ENCODE data around the gene TOX3.

Gene TOX3

DNA sequence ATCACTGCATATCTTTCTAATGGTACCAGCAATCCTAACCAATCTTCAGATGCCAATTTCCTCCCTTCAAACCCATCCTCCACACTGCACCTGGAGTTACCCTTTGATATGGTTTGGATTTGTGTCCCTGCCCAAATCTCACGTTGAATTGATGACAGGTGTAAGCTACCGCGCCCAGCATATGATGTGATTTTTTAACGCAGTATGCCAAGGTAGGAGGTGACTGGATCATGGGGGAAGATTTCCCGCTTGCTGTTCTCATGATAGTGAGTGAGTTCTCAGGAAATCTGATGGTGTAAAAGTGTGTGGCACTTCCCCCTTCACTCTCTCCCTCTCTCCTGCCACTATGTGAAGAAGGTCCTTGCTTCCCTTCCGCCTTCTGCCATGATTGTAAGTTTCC, 57.0 kb downstream of the TOX3 start:
- no peak for DNase-seq

DNA sequence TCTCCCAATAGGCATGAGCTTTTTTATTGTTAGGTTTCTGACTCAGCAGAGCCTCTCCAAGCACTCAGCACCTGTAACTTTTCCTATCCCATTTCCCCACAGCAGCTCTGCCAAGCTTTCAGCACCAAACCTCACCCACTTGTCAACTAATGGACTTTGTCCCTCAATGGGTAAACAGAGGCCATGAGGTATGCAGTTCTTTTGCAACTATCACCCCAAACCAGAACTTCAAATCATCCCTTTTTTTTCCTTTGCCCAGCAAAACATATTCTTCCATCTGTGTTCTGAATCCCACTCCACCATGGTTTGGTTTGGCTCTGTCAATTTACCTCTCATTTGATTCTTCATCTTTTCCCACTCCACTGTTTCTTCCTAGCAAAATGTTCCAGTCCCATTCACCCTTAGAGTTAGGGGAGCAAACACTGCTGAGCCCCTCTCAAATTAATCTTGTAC, 58.1 kb downstream of the TOX3 start:
- no peak for DNase-seq

DNA sequence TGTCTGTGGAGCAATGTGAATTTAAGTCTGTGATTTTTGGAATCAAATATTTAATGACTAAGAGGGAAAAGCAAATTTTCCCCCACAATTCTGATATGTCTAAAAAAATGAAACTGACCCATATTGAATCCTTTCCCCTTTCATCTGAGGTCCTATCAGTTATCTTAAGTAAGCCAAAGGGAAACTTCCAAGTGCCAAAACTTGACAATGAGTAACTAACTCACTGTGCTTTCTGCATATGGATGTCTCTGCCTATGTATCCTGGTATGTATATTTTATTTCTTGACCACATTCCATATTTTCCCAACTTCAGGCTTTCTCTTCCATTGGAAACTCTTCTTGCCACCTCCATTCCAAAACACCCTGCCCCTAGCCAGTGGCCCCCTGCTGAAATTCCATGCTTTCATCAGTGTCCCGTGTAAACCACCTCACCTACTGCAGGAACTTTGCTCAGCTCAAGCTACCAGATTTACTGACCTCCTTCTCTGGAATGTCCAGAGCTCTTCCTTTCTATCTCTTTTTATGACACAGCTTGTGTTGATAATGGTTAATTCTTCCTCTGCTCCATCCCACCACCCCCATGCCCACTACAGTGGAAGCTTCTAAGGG, 59.0 kb downstream of the TOX3 start:
- no peak for DNase-seq

DNA sequence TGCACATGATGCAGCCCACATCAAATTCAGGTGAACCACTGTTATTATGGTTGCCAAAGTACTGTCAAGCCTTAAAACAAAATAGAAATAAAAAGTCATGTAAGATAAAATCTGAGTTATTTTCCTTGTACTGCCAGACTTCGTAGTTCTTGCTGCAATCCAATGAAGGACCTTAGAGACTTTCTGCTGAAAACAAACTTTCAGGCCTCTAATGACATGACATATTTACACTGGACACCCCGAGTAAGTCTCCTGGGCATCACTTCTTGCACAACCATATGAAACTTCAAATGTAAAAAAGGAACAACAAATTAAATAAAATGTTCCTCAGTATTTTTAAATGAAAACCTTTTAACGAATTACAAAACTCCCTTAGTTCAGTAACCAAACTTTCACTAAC, 66.7 kb downstream of the TOX3 start:
- no peak for DNase-seq

DNA sequence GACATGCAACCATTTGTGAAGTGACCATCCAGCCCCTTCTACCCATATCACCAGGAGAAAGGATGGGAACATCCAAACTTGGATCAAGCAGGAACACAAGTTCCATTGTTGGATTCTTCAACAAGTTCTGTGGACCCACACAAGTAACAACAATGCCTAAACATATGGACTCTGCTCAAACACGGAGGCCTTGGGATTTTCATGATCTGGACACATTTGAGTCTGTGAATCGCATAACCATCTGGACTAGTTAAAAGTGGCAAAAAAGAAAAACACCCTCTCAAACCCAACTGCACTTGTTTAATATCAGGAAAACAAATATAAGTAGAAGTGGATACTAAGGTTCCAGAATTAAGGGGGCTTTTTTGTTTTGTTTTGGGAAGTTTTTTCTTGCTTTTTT, 70.8 kb downstream of the TOX3 start:
- no peak for DNase-seq

DNA sequence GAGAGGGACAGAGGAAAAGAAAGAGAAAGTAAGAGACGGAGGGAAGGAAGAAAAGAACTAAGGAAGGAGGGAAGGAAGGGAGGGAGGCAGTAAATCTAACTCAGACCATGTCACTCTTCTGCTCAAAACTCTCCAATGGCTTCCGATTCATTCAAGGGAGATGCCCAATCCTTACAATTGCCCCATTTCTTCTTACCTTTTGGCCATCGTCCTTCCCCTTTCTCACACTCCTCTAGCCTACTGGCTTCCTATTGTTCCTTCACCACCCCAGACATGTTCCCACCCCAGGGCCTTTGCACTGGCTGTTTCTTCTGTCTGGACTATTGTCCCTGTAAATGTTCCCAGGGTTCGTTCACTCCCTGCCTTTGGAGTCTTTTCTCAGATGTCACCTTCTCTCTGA, 72.3 kb downstream of the TOX3 start:
- DNase-seq = no peak

DNA sequence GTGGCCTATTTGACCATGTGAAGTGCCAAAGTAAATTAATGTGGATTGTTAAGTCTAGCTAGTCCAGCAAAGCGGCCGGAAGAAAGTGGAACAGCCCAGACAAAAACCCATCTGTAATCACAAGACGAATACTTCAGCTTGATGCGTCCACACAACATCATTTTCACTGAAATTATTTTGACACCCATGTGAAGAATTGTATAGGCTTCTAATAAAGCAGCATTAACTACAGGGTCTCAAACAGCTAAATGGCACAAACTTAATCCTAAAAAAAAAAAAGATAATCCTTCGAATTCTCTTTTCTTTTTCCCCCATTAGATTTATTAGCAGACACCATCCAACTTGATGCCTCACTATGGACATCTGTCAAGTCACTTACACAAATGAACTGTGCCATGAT, 73.8 kb downstream of the TOX3 start:
- no peak for DNase-seq

DNA sequence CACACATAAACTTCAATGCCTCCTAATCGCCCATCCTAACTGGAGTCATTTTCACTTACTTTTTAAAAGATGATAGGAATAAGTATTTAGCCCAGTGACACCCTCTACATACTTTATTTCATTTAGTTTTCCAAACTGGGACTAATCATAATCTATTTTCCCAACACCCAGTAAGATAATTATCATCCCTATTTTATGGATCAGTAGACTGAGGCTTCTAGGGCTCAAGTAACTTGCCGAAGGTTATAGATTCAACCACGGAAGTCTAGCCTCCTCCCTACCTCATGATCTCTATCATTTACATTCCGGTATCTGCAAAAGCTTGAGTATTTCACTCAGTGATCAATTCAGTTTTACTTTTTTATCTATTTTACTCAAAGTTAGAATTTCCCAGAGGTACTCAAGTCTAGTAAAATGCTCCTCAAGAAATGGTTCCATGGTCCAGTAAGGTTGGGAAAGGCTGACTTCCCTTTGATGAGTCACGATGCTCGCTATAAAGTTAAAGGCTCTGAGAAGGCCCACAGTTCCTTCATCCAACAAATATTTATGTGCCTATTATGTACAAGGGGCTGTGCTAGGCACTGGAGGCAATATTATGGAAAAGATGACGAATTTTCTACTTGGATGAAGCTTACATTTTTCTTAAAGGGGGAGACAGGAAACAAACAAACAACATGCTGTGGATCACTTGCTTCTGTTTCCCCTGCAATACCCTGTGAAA, 75.1 kb downstream of the TOX3 start:
- DNase-seq = no peak

DNA sequence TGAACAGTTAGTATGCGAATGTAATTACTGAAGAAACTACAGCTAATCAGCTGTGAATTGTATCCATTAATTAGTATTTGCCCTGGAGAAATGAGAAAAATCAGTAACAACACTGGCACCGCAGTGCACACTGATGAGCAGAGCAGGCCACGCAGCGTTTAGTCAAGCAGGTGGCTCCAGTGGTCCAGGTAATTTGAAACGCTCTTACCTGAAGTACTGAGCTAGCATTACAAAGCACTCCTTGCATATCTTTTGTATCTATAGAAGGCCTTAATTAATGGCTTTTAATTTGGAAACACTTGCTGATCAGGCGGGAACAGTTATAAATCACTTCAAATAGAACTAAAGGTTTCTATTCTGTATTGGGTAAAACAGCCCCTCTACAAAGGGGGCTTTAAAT, 76.4 kb downstream of the TOX3 start:
- DNase-seq = no peak

DNA sequence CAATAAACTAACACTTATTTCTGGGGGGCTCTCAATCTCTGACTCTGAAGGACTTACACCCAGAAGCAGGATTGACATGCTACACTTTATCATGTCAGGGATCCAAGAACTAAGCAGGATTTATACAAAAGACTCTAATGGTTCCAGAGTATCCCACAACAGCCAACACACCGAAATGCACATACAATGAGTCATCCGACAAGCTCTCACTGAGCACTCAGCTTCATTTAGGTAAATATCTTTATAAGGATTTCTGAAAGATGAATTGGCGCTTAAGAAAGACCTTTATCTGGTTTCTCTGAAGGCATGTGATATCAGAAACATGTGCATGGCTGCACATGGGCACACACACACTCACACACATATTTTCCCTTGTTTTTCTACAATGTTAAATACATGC, 77.2 kb downstream of the TOX3 start:
- DNase-seq = peak; percentile 14

DNA sequence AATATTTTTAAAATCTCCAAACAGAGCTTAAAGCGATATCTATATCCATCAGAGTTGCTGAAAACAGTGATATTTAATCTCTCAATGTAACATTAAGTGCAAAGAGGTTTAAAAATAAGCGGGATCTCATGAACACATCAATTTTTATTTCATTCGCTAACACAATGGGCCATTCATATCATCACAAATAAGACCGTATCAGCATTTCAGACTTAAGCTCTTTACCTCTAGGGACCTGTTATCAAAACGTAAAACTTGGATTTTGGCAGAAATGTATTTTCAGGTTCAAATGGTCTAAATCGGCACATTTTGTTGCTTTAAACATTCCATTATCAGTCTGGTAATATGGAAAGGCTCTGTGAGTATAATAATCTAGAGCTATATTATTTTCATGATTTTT, 77.9 kb downstream of the TOX3 start:
- no peak for DNase-seq

DNA sequence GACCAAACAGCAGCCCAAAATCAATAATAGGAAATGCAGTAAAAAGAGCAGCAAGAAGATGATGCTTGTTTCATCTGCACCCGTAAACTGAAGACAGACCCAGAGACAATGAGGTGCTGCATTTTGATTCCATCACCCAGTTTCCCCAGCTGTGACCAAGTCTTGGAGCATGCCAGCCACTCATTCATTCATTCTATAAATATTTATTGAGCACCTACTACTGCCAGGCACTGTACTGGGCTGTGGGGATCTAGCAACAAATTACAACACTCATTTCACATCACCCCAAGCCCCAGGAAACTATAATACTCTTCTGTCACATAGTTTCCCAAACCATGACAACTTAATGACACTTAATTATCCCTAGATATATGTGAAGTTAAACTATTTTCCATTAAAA, 79.2 kb downstream of the TOX3 start:
- no peak for DNase-seq

DNA sequence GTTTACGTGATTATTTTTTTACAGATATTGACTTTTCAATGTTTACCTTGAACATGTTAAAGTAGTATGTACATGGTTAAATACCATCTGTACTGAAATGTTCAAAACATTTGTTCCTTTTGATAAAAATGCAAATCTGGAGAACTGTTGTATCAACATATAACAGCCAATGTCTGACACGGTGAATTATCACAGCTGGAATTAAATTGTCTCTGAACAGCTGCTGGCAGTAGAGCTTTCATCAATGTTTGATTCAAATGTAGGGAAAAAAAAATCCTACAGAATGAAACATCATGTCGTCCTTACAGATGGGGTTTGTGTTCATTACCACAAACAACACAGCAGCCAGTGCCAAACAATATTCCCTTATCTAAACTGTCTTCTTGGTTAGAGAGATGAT, 79.9 kb downstream of the TOX3 start:
- DNase-seq = no peak

DNA sequence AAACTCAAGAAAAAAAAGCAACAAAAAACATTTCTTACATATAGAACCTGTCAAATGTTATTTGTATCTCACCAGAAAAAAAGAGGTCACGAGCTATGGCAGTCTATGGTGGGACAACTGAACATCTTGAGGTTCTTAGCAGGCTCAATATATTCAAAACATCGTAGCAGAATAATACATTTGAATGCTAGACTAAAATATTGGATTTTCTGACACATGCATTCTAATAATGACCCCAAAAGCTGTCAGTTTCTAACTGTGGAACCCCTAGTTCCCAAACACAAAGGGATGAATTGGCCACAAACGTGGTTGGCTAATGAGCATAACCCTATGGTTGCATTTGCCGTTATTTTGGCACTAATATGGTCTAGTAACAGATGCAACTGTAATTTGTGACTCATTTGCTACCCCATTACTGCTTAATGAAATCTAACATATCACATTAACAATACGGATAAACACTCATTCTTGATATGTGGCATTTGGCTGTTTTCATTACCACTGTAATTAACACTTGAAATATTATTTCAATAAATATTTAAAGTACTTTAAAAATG, 81.2 kb downstream of the TOX3 start:
- no peak for DNase-seq

DNA sequence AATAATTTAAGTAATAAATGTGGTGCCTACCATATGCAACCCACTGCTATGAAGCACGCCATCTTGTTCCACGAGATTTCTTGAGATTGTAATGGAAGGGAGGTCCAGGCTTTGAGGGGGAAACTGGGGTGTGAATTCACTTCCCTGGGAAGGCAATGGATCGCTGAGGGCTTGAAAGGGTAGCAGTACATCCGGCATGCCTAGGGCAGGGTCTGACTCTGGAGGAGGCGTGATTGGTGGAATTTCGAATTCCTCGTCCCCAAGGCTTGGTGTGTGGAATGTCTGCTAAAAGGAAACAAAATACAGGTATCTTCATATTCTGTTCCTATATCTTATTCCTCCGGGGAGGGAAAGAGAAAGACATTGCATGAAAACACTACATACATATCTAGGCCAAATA, 83.0 kb downstream of the TOX3 start:
- DNase-seq = no peak

DNA sequence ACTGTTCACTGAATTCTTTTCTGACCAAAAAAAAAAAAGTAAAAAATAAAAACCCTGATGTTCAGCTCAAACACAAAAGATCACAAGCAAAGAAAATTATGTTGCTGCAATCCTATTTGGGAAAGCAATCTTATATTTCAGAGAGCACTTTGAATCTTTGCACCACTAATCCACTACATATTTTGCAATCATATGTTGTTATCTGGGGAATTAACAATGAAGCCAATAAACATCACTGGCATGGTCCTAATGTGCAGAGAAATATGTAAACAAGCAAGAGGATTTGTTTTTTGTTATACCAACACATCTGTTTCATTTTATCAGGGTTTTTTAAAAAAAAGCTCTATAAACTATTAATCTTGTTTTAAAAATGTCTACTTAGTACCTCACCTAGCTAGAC, 84.1 kb downstream of the TOX3 start:
- no peak for DNase-seq

DNA sequence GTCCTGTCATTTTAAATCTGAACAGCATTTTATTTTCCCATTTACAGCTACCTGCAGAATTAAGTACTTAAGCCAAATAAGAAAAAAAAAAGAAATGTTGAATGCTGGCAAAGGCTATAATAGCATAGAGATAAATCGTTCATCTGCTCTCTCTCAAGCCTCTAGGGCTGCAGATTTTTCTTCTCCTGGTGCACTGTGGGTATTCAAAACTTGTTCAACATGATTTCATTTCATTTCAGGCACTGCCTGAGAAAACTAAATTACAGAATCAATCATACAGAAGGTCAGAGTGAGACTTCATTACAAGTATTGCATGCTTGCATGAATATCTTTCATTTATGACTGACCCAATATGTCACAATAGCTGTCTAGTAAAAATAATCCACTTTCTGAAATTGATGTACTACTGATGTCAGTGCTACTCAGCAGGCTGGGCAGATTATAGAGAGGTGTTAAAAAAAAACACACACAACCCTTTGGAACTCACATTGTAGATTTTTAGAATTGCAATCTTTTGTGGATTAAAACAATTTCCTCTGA, 86.2 kb downstream of the TOX3 start:
- DNase-seq = no peak

DNA sequence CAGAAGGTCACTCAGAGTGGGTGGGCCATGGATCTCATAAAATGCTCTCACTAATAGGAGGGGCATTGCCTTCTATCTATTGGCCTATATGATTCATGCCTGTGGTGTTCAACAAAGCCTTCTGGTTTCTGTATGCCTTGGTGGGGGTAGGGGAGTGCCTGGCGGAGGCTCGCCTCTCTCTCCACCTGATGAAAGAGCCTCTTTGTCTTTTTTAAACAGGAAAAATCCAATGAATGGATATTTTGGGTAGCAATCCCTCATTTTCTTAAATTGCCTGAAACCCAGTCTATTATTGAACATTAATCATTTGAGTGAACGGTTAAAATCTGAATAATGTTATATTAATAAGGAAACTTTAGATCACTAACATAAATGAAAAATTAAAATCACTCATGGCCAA, 90.6 kb downstream of the TOX3 start:
- no peak for DNase-seq

DNA sequence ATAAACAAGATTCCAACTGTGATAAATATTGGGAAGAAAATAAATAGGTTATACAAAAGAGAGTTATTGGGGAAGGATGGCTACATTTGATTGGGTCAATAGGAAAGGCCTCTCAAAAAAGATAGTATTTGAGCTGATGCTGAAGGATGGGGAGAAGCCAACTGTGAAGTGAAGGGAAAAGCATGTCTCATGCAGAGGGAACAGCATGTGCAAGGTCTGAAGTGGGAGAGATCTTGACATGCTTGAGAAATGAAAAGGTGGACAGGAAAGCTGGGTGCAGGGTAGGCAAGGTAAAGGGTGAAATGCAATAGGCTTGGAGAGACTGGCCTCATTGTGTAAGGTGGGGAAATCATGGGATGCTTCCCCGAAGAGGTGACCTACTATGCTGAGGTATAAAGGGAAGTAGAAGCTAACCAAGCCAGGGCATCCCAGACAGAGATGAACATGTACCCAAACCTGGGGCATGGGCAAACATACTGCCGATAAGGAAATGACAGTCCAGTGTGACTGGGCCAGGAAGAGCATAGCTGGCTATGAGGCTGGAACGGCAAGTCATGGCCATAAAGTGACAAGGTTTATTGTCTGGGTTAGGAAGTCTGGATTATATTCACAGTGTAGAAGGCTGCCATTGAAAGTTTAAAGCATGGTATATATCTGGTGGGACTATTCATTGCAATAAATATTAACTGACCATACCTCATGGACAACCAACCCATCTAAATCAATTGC, 91.2 kb downstream of the TOX3 start:
- no peak for DNase-seq

DNA sequence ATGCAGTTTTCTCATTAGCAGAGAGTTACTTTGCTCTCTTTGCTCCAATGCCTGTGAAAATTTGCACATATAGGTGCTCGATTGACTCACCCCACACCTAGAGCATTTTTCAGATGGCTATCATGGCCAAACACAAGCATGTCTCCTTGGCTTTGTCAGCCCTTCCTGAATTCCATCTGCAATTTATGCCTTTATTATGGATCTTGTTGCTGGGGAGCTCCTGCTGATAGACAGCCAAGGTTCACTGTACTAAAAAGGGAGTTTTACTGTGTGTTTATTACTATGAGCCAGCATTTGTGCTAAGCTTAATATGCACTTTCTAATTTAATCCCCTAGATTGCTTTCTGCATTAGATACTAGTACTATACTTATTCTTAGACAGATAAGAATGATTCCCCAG, 93.3 kb downstream of the TOX3 start:
- DNase-seq = no peak

DNA sequence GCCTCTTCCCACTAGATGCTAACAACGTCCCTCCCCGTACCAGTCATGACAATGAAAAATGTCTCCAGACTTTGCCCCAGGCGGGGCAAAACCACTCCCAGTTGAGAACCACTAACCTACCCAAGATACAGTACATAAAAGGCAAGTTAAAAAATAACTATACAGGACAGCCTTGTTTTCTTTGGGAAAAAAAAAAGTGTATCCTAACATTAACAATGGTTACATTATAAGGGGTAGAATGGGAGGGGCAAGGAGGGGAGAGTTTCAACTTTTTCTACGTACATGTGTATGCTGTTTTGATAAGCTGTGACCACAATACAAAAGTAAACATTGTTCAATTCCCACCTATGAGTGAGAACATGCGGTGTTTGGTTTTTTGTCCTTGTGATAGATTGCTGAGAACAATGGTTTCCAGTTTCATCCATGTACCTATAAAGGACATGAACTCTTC, 94.9 kb downstream of the TOX3 start:
- DNase-seq = no peak

DNA sequence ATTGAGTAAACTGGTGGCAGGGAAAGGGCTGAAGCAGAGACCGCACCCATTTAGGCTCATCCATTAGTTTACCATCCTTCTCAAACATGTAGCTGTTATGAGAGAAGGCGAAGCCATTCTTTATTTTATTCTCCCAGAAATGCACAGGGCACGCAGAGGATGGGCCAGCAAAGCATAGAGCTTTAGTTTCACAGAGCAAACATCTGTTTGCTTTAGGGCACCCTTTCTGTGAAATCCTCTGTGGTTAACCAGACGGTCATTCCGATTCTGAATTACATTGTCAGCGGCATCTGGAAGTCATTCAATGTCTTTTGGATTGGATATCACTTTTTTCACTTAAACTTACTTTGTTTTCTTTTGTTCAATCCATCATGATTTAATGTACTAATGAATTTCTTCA, 96.0 kb downstream of the TOX3 start:
- peak; percentile 19 for DNase-seq

DNA sequence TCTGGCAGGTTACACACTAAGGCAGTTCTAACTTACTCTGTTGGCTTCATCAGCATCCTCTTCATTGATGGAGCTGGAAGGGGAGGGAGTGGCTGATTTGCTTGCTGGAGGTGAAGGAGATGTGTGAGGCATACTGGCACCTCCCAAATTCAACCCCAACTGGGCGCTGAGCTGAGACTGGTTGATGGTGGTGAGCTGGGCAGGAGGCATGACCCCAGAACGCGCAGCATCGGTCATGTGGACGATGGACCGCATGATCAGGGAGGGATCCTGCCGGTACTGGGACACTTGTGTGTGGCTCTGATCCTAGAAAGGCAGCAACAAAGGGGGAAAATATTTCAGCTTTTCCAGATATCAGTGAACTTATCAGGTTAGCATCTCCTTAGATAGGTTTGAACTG, 96.7 kb downstream of the TOX3 start:
- DNase-seq = no peak

DNA sequence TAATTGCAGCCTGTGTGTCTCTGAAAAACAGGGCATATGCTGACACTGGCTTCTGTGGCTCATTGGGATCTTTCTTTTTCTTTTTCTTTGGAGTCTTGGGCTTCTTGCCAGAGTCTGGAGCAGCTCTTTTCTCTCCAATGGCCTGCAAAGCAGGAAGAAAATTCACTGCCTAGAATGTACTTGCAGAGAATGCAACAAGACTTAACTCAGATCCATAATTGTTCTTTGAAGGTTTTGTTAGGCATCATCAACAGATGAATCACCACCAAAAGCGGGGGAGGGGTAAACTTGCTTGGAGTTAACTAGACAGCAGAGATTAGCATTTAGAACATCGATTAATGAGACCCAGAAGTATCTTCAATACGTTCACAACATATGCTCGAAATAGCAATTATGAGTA, 100.9 kb downstream of the TOX3 start:
- DNase-seq = peak; percentile 50

Data from fibroblast of upper back skin (primary cell).